Adipose tissue (tissue), 3 donors: ENCODE results near the gene TLR8. TPM values are rescaled to one million over a fixed set of nuclear protein-coding genes. Genes with fewer than 3 reads are reported as not detected.
"Not testable (repeated sequence)": the region's sequence is repeated elsewhere in the genome, so short reads cannot be mapped to it uniquely, and the experiment has no call there.

Experiments
- H3K27ac ChIP-seq: one replicate; pipeline ENCODE4 v1.5.1; 2013; ENCODE audit warnings: low read depth, low read length
- WGBS, 3 donors: extraction: QIAGEN DNeasy Blood & Tissue Kit; methylation state at CpG; one replicate each; pipeline ENCODE4 v1.1.7; 2013; 5-methylcytosine and 5-hydroxymethylcytosine counted together
- polyA plus RNA-seq, 3 donors: library from polyadenylated mRNA; stranded (reverse); fragments of 200-250 nt; gene quantifications; one replicate each; pipeline ENCODE4 v1.2.3, GENCODE V29; 2013
- donor health status: healthy with polysubstance abuse.
- donor health status: Bipolar disorder and iron deficiency.
- donor health status: healthy.

TLR8 gene
- polyA plus RNA-seq, 3 donors: 0.26 to 3.4 (median 2.0) TPM

- no peak overlapping the region for H3K27ac ChIP-seq
- WGBS, 3 donors: 85 to 97% (median 90%) methylated on average over 5 of the region's 5 CpGs
Observed at GRCh38 chrX:12934850-12935249, 28.4 kb downstream of the TLR8 start.

GRCh38 chrX:12936947-12937346, 30.5 kb downstream of the TLR8 start:
- H3K27ac ChIP-seq: no peak overlapping the region
- 75 to 88% methylated on average over 1 of the region's 1 CpG; no CpG with 5 or more reads in 1 of the 3 donors for WGBS, 3 donors

GRCh38 chrX:12940471-12940870, 34.1 kb downstream of the TLR8 start:
- not testable (repeated sequence) for H3K27ac ChIP-seq
- 81 to 97% (median 92%) methylated on average over 7 to 9 of the region's 9 CpGs for WGBS, 3 donors

- H3K27ac ChIP-seq: not testable (repeated sequence)
- WGBS, 3 donors: 51 to 100% (median 82%) methylated on average over 2 to 4 of the region's 6 CpGs
Observed at GRCh38 chrX:12943592-12943991, 37.2 kb downstream of the TLR8 start.

GRCh38 chrX:12944452-12944851, 38.0 kb downstream of the TLR8 start:
- not testable (repeated sequence) for H3K27ac ChIP-seq
- WGBS, 3 donors: 67 to 94% (median 93%) methylated on average over 2 of the region's 4 CpGs

- H3K27ac ChIP-seq: no peak overlapping the region
- WGBS, 3 donors: 82 to 96% (median 93%) methylated on average over 4 of the region's 4 CpGs
Observed at GRCh38 chrX:12945494-12945893, 39.1 kb downstream of the TLR8 start.

GRCh38 chrX:12946406-12946805, 40.0 kb downstream of the TLR8 start:
- 37 to 76% (median 51%) methylated on average over 4 of the region's 4 CpGs for WGBS, 3 donors
- no peak overlapping the region for H3K27ac ChIP-seq

- WGBS, 3 donors: 37 to 42% (median 40%) methylated on average over 5 of the region's 5 CpGs
- no peak overlapping the region for H3K27ac ChIP-seq
Observed at GRCh38 chrX:12946838-12947544, 40.6 kb downstream of the TLR8 start.

- WGBS, 3 donors: 56 to 87% (median 63%) methylated on average over 4 to 5 of the region's 5 CpGs
- H3K27ac ChIP-seq: no peak overlapping the region
Observed at GRCh38 chrX:12947545-12948235, 41.3 kb downstream of the TLR8 start.

GRCh38 chrX:12948495-12948894, 42.1 kb downstream of the TLR8 start:
- H3K27ac ChIP-seq: no peak overlapping the region
- WGBS, 3 donors: 81 to 96% (median 90%) methylated on average over 2 of the region's 2 CpGs

GRCh38 chrX:12949205-12949926, 42.9 kb downstream of the TLR8 start:
- WGBS, 3 donors: 54 to 62% (median 57%) methylated on average over 5 of the region's 5 CpGs
- no peak overlapping the region for H3K27ac ChIP-seq

GRCh38 chrX:12949927-12950656, 43.7 kb downstream of the TLR8 start:
- 24 to 33% (median 32%) methylated on average over 11 of the region's 11 CpGs for WGBS, 3 donors
- peak overlapping the region; percentile 66 for H3K27ac ChIP-seq

- 42 to 72% (median 43%) methylated on average over 9 of the region's 9 CpGs for WGBS, 3 donors
- no peak overlapping the region for H3K27ac ChIP-seq
Observed at GRCh38 chrX:12950851-12951594, 44.6 kb downstream of the TLR8 start.

- WGBS, 3 donors: 85 to 91% (median 87%) methylated on average over 5 of the region's 5 CpGs
- H3K27ac ChIP-seq: no peak overlapping the region
Observed at GRCh38 chrX:12951595-12951975, 45.2 kb downstream of the TLR8 start.

GRCh38 chrX:12953420-12953819, 47.0 kb downstream of the TLR8 start:
- H3K27ac ChIP-seq: no peak overlapping the region
- 85 to 92% (median 85%) methylated on average over 8 of the region's 8 CpGs for WGBS, 3 donors

GRCh38 chrX:12954376-12954775, 48.0 kb downstream of the TLR8 start:
- 83 to 91% (median 84%) methylated on average over 9 of the region's 9 CpGs for WGBS, 3 donors
- no peak overlapping the region for H3K27ac ChIP-seq

- no peak overlapping the region for H3K27ac ChIP-seq
- 53 to 88% (median 69%) methylated on average over 3 to 4 of the region's 4 CpGs for WGBS, 3 donors
Observed at GRCh38 chrX:12954981-12955380, 48.6 kb downstream of the TLR8 start.
